K562 (cell line): ENCODE data around the gene DTNB. TPM values are rescaled to one million over a fixed set of nuclear protein-coding genes. Genes with fewer than 3 reads are reported as not detected.

Experiments
- CREM ChIP-seq: IDR thresholded peaks from 2 replicates; pipeline ENCODE4 v1.6.1; 2014; ENCODE audit warnings: antibody characterized with exemption, low read depth
- ETV1 ChIP-seq: fragments of 450-650 bp; conservative IDR thresholded peaks from 2 replicates; pipeline ENCODE4 v1.6.1; 2016; ENCODE audit warnings: missing genetic modification characterization, control low read depth, low read depth, missing compliant biosample characterization
- SP2 ChIP-seq: IDR thresholded peaks from 2 replicates; pipeline ENCODE4 v1.6.1; 2011; ENCODE audit warnings: mild to moderate bottlenecking, low read depth, low read length, moderate library complexity; ENCODE audit not compliant: poor library complexity, severe bottlenecking; ENCODE audit errors: extremely low read depth
- polyA plus RNA-seq, 8 experiments: library from polyadenylated mRNA; depleted of rRNA in 4 of 8; stranded (reverse) in 5 of 8; unstranded in 3 of 8; fragments of >200 nt; fragmentation: Nextera tagmentation in 2 of 8; fragmentation: Illumina TruSeq in 1 of 8; extraction: Ambion mirVana in 2 of 8; extraction: Trizol in 1 of 8; gene quantifications; 2 replicates each; pipeline versions ENCODE4 v1.2.1 to v1.2.3, GENCODE V29; 2011 to 2014; ENCODE audit warnings: inconsistent platforms in 1 of 8, missing spikeins in 1 of 8
- total RNA-seq, 7 experiments: library from RNA; depleted of rRNA in 6 of 7; stranded (reverse); fragments of >200 nt in 6 of 7; fragmentation: Illumina TruSeq in 2 of 7; extraction: Trizol in 2 of 7; gene quantifications; 2 replicates each; pipeline versions ENCODE4 v1.2.1 to v1.2.3, GENCODE V29; 2011 to 2021; ENCODE audit warnings: low replicate concordance in 1 of 7
- TF ChIP-seq, protein P1 (sequence below): fragments of 200-600 bp; sonication (generic); IDR thresholded peaks from one replicate; pipeline ENCODE4 v1.6.1; 2012; ENCODE audit warnings: mild to moderate bottlenecking, low read depth, low read length, inconsistent platforms
- TF ChIP-seq, protein P2 (sequence below): fragments of 250-450 bp; sonication (Bioruptor Pico); IDR thresholded peaks from 2 replicates; pipeline ENCODE4 v1.5.0; 2020; ENCODE audit warnings: mild to moderate bottlenecking
- TF ChIP-seq, protein P3 (sequence below): fragments of 450-650 bp; conservative IDR thresholded peaks from 2 replicates; pipeline ENCODE4 v1.6.1; 2016; ENCODE audit warnings: missing genetic modification characterization, low read depth, mild to moderate bottlenecking, missing compliant biosample characterization, moderate library complexity

The DTNB gene
- total and polyA plus RNA-seq, 9 of the 15 experiments (the other 6 are each of a cell fraction or from before 2014, with no cell fraction given): 0.18 to 2.0 (median 0.77) TPM; not detected in 2

DNA sequence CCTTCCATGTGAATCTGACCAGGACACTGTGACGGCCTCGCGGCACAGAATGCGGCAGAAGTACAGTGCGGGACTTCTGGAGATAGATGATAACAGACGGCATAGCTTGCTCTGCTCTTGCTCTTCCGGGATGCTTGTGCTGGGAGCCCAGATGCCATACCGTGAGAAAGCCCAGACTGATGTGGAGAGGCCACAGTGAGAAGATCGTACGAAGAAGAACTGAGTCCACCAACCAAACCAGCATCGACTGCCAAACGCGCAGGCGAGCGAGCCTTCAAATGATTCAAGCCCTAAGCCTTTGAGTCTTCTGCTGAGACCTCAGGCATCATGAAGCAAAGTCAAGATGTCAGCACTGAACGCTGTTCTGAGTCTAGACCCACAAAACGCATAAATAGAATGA lies 33.7 kb downstream of the DTNB start (continued):
- TF ChIP-seq, protein P1, sequence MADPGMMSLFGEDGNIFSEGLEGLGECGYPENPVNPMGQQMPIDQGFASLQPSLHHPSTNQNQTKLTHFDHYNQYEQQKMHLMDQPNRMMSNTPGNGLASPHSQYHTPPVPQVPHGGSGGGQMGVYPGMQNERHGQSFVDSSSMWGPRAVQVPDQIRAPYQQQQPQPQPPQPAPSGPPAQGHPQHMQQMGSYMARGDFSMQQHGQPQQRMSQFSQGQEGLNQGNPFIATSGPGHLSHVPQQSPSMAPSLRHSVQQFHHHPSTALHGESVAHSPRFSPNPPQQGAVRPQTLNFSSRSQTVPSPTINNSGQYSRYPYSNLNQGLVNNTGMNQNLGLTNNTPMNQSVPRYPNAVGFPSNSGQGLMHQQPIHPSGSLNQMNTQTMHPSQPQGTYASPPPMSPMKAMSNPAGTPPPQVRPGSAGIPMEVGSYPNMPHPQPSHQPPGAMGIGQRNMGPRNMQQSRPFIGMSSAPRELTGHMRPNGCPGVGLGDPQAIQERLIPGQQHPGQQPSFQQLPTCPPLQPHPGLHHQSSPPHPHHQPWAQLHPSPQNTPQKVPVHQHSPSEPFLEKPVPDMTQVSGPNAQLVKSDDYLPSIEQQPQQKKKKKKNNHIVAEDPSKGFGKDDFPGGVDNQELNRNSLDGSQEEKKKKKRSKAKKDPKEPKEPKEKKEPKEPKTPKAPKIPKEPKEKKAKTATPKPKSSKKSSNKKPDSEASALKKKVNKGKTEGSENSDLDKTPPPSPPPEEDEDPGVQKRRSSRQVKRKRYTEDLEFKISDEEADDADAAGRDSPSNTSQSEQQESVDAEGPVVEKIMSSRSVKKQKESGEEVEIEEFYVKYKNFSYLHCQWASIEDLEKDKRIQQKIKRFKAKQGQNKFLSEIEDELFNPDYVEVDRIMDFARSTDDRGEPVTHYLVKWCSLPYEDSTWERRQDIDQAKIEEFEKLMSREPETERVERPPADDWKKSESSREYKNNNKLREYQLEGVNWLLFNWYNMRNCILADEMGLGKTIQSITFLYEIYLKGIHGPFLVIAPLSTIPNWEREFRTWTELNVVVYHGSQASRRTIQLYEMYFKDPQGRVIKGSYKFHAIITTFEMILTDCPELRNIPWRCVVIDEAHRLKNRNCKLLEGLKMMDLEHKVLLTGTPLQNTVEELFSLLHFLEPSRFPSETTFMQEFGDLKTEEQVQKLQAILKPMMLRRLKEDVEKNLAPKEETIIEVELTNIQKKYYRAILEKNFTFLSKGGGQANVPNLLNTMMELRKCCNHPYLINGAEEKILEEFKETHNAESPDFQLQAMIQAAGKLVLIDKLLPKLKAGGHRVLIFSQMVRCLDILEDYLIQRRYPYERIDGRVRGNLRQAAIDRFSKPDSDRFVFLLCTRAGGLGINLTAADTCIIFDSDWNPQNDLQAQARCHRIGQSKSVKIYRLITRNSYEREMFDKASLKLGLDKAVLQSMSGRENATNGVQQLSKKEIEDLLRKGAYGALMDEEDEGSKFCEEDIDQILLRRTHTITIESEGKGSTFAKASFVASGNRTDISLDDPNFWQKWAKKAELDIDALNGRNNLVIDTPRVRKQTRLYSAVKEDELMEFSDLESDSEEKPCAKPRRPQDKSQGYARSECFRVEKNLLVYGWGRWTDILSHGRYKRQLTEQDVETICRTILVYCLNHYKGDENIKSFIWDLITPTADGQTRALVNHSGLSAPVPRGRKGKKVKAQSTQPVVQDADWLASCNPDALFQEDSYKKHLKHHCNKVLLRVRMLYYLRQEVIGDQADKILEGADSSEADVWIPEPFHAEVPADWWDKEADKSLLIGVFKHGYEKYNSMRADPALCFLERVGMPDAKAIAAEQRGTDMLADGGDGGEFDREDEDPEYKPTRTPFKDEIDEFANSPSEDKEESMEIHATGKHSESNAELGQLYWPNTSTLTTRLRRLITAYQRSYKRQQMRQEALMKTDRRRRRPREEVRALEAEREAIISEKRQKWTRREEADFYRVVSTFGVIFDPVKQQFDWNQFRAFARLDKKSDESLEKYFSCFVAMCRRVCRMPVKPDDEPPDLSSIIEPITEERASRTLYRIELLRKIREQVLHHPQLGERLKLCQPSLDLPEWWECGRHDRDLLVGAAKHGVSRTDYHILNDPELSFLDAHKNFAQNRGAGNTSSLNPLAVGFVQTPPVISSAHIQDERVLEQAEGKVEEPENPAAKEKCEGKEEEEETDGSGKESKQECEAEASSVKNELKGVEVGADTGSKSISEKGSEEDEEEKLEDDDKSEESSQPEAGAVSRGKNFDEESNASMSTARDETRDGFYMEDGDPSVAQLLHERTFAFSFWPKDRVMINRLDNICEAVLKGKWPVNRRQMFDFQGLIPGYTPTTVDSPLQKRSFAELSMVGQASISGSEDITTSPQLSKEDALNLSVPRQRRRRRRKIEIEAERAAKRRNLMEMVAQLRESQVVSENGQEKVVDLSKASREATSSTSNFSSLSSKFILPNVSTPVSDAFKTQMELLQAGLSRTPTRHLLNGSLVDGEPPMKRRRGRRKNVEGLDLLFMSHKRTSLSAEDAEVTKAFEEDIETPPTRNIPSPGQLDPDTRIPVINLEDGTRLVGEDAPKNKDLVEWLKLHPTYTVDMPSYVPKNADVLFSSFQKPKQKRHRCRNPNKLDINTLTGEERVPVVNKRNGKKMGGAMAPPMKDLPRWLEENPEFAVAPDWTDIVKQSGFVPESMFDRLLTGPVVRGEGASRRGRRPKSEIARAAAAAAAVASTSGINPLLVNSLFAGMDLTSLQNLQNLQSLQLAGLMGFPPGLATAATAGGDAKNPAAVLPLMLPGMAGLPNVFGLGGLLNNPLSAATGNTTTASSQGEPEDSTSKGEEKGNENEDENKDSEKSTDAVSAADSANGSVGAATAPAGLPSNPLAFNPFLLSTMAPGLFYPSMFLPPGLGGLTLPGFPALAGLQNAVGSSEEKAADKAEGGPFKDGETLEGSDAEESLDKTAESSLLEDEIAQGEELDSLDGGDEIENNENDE: no peak
- TF ChIP-seq CREM: no peak
- no peak for TF ChIP-seq SP2
- TF ChIP-seq ETV1 (tag): no peak
- TF ChIP-seq, protein P2, sequence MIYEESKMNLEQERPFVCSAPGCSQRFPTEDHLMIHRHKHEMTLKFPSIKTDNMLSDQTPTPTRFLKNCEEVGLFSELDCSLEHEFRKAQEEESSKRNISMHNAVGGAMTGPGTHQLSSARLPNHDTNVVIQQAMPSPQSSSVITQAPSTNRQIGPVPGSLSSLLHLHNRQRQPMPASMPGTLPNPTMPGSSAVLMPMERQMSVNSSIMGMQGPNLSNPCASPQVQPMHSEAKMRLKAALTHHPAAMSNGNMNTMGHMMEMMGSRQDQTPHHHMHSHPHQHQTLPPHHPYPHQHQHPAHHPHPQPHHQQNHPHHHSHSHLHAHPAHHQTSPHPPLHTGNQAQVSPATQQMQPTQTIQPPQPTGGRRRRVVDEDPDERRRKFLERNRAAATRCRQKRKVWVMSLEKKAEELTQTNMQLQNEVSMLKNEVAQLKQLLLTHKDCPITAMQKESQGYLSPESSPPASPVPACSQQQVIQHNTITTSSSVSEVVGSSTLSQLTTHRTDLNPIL (CRISPR knock-in tag): no peak
- TF ChIP-seq, protein P3, sequence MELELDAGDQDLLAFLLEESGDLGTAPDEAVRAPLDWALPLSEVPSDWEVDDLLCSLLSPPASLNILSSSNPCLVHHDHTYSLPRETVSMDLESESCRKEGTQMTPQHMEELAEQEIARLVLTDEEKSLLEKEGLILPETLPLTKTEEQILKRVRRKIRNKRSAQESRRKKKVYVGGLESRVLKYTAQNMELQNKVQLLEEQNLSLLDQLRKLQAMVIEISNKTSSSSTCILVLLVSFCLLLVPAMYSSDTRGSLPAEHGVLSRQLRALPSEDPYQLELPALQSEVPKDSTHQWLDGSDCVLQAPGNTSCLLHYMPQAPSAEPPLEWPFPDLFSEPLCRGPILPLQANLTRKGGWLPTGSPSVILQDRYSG (tag): no peak
